GM21576 (cell line): Measurements from ENCODE around the gene CHD9.
A peak's percentile ranks its signal among the peaks of the same experiment; 100 is the strongest.

Experiments used
- ATAC-seq: cut with Tn5 transposase; IDR thresholded peaks from one replicate; pipeline ENCODE4 v1.9.1; 2021; ENCODE audit warnings: mild to moderate bottlenecking, moderate library complexity; ENCODE audit not compliant: unreplicated experiment

Gene CHD9

DNA sequence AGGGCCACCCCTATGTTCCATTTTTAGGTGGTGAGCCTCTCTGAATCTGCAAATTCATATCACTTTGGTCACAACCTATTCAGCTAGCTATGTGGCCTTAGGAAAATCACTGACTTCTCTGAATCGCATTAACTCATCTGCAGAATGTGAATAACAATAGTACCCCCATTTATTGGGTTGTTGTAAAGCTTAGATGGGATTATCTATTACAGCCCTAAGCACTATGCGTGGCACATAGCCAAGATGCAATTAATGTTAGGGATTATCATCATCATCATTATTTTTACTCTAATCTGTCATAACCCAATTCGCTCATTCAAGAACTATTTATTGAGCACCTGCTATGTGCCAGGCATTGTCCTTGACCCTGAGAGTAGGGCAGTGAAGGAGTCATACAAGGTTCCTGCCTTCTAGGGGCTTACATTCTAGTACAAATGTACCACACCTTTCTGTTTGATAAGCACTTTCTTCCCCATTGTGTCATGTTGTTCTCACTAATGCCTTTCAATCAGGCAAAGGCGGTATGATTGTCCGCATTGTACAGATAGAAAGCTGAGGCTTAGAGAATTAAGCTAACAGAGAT, 38.5 kb downstream of the CHD9 start:
- no peak for ATAC-seq

DNA sequence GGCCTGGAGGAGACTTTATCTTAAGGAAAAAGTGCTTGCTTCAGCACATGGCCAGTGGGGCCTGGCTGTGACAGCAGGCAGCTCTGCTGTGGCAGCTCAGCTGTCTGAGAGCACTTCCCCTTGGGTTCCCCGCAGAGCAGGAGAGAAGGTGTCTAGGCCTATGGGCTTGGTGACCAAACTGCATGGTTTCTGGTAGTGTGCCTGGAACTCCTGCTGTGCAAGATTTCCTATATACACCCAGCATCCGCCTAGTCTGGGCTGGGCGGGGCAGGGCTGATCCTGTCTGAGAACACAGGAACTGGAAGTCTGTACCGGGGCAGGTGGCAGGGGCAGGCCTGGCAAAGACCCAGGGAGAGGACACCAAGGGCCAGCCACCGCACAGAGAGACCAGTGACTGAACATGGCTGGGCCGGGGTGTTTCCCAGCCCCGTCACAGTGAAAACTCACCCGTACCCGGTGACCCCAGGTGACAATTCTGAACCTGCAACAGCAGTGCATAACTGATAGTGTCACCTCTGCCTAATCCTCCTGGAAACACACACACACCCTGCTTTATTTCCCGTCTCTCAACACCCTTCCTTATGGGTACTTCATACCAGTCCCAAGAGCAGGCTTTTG, 39.3 kb downstream of the CHD9 start:
- peak; percentile 51 for ATAC-seq

GRCh38 chr16:53097190-53097589, 42.4 kb downstream of the CHD9 start:
- ATAC-seq, result no peak

- peak; percentile 49 for ATAC-seq
Observed at GRCh38 chr16:53098526-53099317, 43.9 kb downstream of the CHD9 start.

- peak; percentile 44 for ATAC-seq
Observed at GRCh38 chr16:53099318-53100130, 44.7 kb downstream of the CHD9 start.

GRCh38 chr16:53100131-53100748, 45.4 kb downstream of the CHD9 start:
- ATAC-seq, result no peak

- no peak for ATAC-seq
Observed at GRCh38 chr16:53100889-53101288, 46.1 kb downstream of the CHD9 start.

- no peak for ATAC-seq
Observed at GRCh38 chr16:53103811-53104210, 49.0 kb downstream of the CHD9 start.

DNA sequence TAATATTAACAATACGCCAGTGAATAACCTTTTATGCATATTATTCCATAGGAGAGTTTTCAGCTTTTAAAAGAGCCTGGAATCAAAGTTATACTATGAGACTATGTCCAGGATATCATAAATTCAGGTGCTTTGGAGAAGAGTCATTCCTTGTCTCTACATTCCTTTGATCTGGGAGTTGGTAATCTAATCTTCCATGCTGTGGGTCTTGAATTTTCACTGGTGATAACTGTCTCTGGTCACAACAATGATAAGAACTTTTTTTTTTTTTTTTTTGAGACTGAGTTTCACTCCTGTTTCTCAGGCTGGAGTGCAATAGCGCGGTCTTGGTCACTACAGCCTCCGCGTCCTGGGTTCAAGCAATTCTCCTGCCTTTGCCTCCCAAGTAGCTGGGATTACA, 50.8 kb downstream of the CHD9 start:
- no peak for ATAC-seq

DNA sequence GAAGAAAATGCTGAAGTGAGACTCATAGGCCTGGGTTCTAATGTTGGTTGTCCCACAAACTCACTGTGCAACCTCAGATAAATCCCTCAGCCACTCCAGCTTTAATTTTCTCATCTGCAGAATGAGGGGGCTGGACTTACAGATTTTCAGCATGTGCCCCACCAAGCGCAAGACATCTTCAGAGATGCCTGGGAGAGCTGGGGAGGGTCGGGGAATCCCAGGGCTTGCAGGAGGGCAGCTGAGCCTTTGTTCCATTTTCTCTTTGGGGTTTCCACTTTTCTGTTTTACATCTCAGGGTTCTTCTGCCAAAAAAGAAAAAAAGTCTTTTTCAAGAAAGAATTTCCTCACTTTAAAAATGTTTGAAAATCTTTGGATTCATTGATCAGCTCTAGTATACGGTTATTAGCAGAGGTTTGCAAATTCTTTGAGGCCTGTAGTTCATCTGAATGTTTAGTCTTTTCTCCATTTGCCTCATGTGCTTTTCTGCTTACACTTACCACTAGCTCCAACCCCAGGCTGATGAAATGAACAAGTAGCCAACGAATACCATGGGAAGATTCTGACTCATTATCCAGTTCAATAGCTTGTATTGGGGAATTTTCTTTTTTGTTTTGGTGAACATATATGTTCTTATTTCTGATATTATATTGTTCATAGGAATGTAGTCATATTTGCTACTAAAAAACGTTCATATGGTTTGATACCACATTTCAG, 56.4 kb downstream of the CHD9 start:
- no peak for ATAC-seq

DNA sequence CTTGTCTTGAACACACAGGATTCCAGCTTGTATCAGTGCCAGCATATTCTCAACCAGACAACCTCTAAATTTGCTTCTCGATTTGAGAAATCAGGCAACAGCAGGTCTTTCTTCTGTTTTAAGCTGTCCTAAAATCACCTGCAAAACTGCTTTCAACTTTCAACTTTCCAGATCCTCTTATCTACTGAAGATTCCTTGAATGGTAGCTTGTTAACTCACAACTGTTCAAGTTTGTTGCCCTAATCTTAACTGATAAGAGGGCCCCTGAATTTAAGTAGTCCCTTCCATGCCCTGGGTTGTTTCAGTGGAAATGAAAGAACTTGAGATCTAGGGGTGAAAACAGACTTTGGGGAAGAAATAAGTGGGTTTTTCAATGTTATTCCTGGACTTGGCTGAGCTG, 57.2 kb downstream of the CHD9 start:
- ATAC-seq, result no peak

GRCh38 chr16:53115047-53115446, 60.3 kb downstream of the CHD9 start:
- ATAC-seq, result no peak

DNA sequence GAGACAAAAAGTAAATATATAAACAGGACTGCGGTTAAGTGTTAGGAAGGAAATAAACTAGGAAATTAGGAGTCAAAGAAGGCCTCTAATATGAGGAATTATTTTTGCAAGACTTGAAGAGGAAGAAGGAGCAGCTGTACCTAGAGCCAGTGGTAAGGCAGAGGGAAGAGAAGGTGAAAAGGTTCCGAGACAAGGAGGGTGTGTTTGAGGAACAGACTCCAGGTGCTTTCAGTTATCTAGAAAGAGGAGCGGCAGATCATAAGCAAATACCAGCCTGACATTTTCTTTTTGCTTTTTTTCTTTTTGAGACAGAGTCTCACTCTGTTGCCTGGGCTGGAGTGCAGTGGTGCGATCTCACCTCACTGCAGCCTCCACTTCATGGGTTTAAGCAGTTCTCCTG, 61.0 kb downstream of the CHD9 start:
- no peak for ATAC-seq

DNA sequence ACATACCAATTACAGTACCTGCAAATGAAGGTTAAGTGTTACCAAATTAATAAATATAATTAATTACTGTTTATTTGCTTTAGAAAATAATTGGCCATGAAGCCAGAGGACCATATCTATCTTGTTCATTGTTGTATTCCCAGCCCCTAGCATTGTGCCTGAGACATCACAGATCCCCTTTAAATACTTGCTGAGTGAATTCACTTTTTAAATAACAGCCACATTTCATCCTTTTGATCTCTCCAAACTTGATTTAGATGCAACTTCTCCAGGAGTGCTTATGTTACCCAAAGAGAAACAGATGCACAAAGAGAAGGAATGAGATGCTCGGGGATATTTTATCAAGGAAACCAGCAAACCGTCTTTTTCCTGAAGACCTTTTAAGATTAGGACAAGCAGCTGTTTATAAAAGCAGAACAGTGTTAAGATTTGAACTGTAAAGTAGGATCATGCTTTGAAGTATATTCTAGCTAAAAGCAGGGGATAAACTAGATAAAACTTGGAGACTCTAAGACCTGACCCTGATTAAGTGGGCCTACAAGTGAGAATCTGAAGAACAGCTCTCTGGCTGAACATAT, 66.3 kb downstream of the CHD9 start:
- ATAC-seq, result no peak

GRCh38 chr16:53121661-53122060, 66.9 kb downstream of the CHD9 start:
- no peak for ATAC-seq

- no peak for ATAC-seq
Observed at GRCh38 chr16:53123747-53124146, 69.0 kb downstream of the CHD9 start.

DNA sequence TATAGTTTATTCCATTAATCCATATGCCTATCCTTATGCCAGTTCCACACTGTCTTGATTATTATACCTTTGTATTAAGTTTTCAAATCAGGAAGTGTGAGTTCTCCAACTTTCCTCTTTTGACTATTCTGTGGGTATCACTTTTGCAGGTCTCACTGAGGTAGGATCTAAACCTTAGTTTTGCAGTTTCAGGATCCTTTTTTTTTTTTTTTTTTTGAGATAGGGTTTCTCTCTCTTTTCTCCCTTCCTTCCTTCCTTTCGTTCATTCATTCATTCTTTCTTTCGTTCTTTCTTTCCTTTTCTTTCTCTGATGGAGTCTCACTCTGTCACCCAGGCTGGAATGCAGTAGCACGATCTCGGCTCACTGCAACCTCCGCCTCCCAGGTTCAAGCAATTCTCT, 71.6 kb downstream of the CHD9 start:
- no peak for ATAC-seq

GRCh38 chr16:53129281-53130158, 74.7 kb downstream of the CHD9 start:
- no peak for ATAC-seq
